GM10266 (cell line): ENCODE data around the gene ACKR4.
"Not testable (repeated sequence)": the region's sequence is repeated elsewhere in the genome, so short reads cannot be mapped to it uniquely, and the experiment has no call there.

Experiments
- DNase-seq: peaks from one replicate; pipeline ENCODE4 v3.0.0; 2012; ENCODE audit errors: extremely low spot score
- TF ChIP-seq, protein P1 (sequence below): IDR thresholded peaks from 2 replicates; pipeline ENCODE4 v1.5.1; 2012; ENCODE audit warnings: mild to moderate bottlenecking, low read depth; ENCODE audit not compliant: control insufficient read depth, insufficient read depth; ENCODE audit errors: missing control alignments

ACKR4 gene

DNA sequence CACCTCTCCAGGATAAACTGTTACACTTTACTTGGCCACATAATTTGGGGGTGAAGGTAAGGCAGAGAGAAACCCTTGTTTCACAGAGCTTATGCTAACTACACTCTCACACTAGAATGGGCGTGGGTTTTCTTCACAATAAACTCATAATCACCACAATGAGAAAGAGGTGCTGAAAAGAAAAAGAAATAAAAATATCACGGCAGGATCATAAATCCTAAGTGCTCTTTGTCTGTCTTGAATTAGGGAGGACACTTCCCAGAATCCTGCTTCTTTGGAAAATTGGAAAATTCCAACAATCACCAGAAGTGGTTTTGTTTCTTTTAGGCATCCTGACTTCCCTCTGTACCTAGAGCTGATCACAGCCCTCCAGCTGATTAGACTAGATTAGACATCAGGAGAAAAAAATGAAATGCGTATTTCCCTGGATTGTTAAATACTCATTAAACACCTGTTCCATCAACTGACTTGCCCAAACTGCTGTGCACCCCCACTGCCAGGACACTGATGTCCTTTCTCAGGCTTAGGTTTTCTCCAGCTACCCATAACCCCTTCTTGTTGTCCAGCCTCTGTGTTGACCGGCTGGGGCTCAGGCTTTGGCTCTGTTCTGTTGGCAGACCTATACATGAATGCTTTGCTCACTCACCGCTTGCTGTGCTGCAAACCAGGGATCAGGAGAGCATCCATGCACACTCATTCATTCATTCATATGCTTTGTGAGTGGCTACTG, 41.6 kb upstream of the ACKR4 start:
- TF ChIP-seq, protein P1, sequence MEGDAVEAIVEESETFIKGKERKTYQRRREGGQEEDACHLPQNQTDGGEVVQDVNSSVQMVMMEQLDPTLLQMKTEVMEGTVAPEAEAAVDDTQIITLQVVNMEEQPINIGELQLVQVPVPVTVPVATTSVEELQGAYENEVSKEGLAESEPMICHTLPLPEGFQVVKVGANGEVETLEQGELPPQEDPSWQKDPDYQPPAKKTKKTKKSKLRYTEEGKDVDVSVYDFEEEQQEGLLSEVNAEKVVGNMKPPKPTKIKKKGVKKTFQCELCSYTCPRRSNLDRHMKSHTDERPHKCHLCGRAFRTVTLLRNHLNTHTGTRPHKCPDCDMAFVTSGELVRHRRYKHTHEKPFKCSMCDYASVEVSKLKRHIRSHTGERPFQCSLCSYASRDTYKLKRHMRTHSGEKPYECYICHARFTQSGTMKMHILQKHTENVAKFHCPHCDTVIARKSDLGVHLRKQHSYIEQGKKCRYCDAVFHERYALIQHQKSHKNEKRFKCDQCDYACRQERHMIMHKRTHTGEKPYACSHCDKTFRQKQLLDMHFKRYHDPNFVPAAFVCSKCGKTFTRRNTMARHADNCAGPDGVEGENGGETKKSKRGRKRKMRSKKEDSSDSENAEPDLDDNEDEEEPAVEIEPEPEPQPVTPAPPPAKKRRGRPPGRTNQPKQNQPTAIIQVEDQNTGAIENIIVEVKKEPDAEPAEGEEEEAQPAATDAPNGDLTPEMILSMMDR, result no peak
- DNase-seq, result no peak

DNA sequence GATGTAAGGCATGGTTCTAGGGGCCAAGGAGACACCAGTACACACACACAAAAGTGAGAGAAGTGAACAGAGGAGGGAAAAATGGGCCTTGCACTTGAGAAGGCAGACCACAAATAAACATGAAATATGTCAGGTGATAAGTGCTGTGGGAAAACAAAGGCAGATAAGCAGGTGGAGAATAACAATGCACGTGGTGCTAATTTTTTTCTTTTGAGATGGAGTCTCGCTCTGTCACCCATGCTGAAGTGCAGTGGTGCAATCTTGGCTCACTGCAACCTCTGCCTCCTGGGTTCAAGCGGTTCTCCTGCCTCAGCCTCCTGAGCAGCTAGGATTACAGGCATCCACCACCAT, 41.1 kb upstream of the ACKR4 start:
- DNase-seq, result not testable (repeated sequence)

DNA sequence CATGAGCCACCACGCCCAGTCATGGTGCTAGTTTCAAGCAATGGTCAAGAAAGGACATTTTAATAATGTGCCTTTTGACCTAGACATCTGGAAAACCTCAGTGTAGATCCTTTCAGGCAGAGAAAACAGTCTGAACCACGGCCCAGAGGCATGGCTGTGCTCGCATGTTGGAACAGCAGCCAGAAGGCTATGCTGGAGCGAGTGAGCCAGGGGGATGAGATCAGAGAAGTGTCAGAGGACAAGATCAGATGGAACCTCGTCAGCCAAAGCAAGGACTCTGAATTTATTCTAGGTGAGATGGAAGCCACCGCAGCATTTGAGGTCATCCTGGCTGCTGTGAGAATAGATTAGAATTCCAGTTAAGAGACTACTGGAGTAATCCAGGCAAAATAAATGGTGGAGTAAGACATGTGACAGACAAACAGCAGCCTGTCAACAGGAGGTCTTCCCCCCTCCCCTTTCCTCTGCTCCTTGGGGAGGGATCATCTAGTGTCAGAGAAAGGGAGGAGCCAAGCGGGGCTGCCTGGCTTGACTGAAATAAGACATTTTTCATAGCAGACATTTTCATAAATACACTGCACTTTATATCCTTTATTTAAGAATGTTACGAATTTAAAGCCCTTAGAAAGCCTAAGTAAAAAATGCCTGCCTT, 40.4 kb upstream of the ACKR4 start:
- no peak for DNase-seq
- TF ChIP-seq, protein P1, result no peak

DNA sequence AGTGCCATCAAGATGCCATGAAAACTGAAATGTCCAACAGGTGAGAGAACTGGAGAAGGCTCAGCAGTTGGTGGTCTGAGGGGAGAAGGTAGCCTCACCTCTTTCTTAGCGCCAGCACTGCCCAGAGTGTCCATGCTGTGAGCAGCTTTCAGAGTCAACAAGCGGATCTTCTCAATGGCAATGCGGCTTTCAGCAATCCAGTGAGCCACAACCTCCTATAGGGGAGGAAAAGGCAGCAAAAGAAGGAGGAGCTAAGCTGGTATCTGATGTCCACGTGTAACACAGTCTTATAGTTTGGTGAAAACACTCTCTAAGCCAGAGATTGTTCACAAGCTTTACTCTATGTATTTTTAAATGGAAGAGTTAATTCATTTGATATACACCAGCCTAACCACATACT, 36.1 kb upstream of the ACKR4 start:
- DNase-seq, result no peak
- TF ChIP-seq, protein P1, result no peak

DNA sequence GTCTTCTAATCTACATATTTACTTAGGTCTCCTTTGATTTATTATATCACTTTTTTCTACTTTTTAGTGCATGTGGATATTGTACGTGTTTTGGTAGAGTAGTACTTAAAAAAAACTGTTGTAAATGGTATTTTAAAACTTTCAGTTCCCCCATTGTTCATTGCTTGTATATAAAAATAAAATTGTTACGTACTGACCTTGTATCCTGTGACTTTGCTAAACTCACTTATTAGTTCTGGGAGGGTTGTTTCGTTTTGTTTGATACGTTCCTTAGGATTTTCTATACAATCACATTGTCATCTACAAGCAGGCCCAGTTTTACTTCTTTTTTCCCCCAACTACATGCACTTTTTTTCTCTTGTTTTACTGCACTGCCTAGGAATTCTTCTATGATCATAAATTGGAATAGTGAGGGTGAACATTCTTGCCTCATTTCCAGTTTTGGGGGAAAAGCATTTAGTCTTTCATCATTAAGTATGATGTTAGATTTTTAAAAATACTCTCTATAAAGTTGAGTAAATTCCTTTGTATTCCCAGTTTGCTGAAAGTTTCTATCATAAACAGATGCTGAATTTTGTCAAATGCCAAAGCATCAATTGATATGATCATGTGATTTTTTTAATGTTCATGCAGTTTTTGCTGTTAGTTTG, 33.5 kb upstream of the ACKR4 start:
- TF ChIP-seq, protein P1, result no peak
- no peak for DNase-seq

DNA sequence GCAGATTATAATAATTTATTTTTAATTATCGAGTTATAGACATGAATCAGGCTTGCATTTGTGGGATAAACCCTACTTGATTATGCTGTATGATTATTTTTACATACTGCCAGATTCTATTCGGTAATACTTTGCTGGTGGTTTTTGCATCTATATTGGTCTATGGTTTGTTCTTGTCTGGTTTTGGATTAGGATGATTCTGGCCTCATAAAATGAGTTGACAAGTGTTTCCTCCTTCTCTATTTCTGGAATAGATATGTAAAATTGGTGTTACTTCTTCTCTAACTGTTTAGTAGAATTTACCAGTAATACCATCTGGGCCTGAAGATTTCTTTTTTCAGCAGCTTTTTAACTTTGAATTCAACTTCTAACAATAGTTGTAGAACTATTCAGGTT, 33.0 kb upstream of the ACKR4 start:
- no peak for DNase-seq
- TF ChIP-seq, protein P1, result no peak

DNA sequence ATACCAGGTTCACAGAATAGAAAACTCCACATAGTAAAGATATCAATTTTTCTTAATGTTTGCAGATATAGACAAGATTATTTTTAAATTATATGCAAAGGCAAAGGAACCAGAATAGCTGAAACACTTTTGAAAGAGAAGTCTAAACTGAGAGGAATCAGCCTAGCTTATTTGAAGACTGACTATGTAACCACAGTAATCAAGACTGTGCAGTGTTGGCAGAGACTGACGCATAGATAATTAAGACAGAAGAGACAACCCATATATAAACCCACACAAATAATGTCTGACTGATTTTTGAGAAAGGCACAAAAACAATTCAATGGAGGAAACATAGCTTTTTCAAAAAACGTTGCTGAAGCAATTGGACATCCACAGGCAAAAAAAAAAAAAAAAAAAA, 28.6 kb upstream of the ACKR4 start:
- TF ChIP-seq, protein P1, result no peak
- no peak for DNase-seq
